A549 (cell line): ENCODE data around the gene ORMDL2. TPM values are rescaled to one million over a fixed set of nuclear protein-coding genes. Genes with fewer than 3 reads are reported as not detected.
"Not testable (repeated sequence)": the region's sequence is repeated elsewhere in the genome, so short reads cannot be mapped to it uniquely, and the experiment has no call there.

Experiments used
- ATAC-seq, 2 experiments: fragments of 200-7000 bp in 1 of 2; fragments of >200 bp in 1 of 2; cut with Nextera tagmentation in 1 of 2; cut with Tn5 transposase in 1 of 2; 3 replicates each; pipeline versions ENCODE4 v1.8.0 to v1.9.1; 2018 to 2020; ENCODE audit warnings: mild to moderate bottlenecking in 1 of 2, moderate library complexity in 1 of 2
- CTCF ChIA-PET: fragments of 300-600 bp; sonication (Branson Sonifier 250); formaldehyde crosslinking; extraction: SDS; loops from one replicate; lab custom pipeline; 2021; ENCODE audit warnings: antibody characterized with exemption, inconsistent platforms; lab: Yijun Ruan, JAX
- POLR2A ChIA-PET: fragments of 350-600 bp; formaldehyde crosslinking; extraction: SDS; loops from one replicate; lab custom pipeline; 2021; ENCODE audit warnings: antibody characterized with exemption, inconsistent platforms; lab: Yijun Ruan, JAX
- DNase-seq, 2 experiments: peaks; one replicate each; pipeline versions ENCODE4 v3.0.0 to v3.0.0-alpha.2; 2011 to 2016; ENCODE audit warnings: low read depth in 1 of 2, low spot score in 1 of 2
- FAIRE-seq: peaks from 2 replicates; lab custom pipeline; 2011; peaks lifted over from hg19 to GRCh38; lab: Jason Lieb, UNC
- H3K27ac ChIP-seq, 2 experiments: fragments of >200 bp; sonication (Bioruptor Twin); formaldehyde crosslinking; 3 replicates each; pipeline ENCODE4 v1.5.1; 2016 to 2017
- H3K4me1 ChIP-seq: fragments of >200 bp; sonication (Bioruptor Twin); formaldehyde crosslinking; 3 replicates; pipeline ENCODE4 v1.6.1; 2016
- H3K4me2 ChIP-seq: fragments of >200 bp; sonication (Bioruptor Twin); formaldehyde crosslinking; 3 replicates; pipeline ENCODE4 v1.6.1; 2016
- H3K4me3 ChIP-seq: fragments of >200 bp; sonication (Bioruptor Twin); formaldehyde crosslinking; 3 replicates; pipeline ENCODE4 v1.5.1; 2016
- H3K9me3 ChIP-seq: fragments of >200 bp; sonication (Bioruptor Twin); formaldehyde crosslinking; 3 replicates; pipeline ENCODE4 v1.6.1; 2016
- CEBPB ChIP-seq, 2 experiments: fragments of >200 bp in 1 of 2; sonication (Bioruptor Twin) in 1 of 2; formaldehyde crosslinking in 1 of 2; IDR thresholded peaks; 2 replicates each; pipeline ENCODE4 v1.6.1; 2012 to 2016
- ZC3H11A ChIP-seq: fragments of 450-650 bp; IDR thresholded peaks from 2 replicates; pipeline ENCODE4 v1.6.1; 2014; ENCODE audit warnings: antibody characterized with exemption, mild to moderate bottlenecking
- WGBS: methylation state at CpG from one replicate; pipeline ENCODE4 v1.1.6; 2017; ENCODE audit errors: missing lambda C conversion rate; 5-methylcytosine and 5-hydroxymethylcytosine counted together
- polyA plus RNA-seq, 4 experiments: library from polyadenylated mRNA; depleted of rRNA in 3 of 4; stranded (reverse); fragments of >200 nt; fragmentation: RNase III in 1 of 4; extraction: RNeasy Plus Mini Kit Qiagen cat#74134 plus additional on column Dnase treatment in 1 of 4; gene quantifications; 2 replicates in 3 of 4; 3 replicates in 1 of 4; pipeline ENCODE4 v1.2.3, GENCODE V29; 2011 to 2017

The ORMDL2 gene
- polyA plus RNA-seq, 2 of the 4 experiments (the other 2 are of a cell fraction) = 79.0 to 93.6 TPM

GRCh38 chr12:55866454-55867004 is 48.7 kb downstream of the ORMDL2 start:
- H3K4me1 ChIP-seq, ATAC-seq, H3K9me3 ChIP-seq, H3K4me3 ChIP-seq, H3K4me2 ChIP-seq, H3K27ac ChIP-seq, FAIRE-seq, POLR2A ChIA-PET, DNase-seq: not testable (repeated sequence)
- TF ChIP-seq CEBPB (IDR thresholded peaks at IDR 0.05) (peak; percentile 42 to 45; a peak in 2 of 4 replicates), ZC3H11A (peak; percentile 39)
- 90% methylated on average over 3 of the region's 3 CpGs for WGBS
- CTCF ChIA-PET = interaction anchor here (0.6 to 1.5 kb wide), 8 partner anchors 10 to 252 kb away, joined by 3 to 4 read pairs (median 3); partner anchors contain the start of gene ZC3H10

Other genes starting within 250 kb of the ORMDL2 start
- gene OR2AP1, start 245.6 kb upstream of the ORMDL2 start, polyA plus RNA-seq (2011; rRNA removed) = not detected in 2 replicates
- gene OR2AP1, start 245.6 kb upstream of the ORMDL2 start, polyA plus RNA-seq (2017; fragmentation: RNase III; extraction: RNeasy Plus Mini Kit Qiagen cat#74134 plus additional on column Dnase treatment) = not detected in 3 replicates
- gene OR10P1, start 181.1 kb upstream of the ORMDL2 start, polyA plus RNA-seq (2011; rRNA removed) = not detected in 2 replicates
- gene OR10P1, start 181.1 kb upstream of the ORMDL2 start, polyA plus RNA-seq (2017; fragmentation: RNase III; extraction: RNeasy Plus Mini Kit Qiagen cat#74134 plus additional on column Dnase treatment) = not detected in 3 replicates
- 1.1 and 1.4 TPM in 2 replicates for gene ITGA7, start 110.1 kb upstream of the ORMDL2 start, polyA plus RNA-seq (2011; rRNA removed)
- gene ITGA7, start 110.1 kb upstream of the ORMDL2 start, polyA plus RNA-seq (2017; fragmentation: RNase III; extraction: RNeasy Plus Mini Kit Qiagen cat#74134 plus additional on column Dnase treatment) = 1.7 to 2.0 TPM (median 1.9 TPM) in 3 replicates
- gene BLOC1S1, start 102.0 kb upstream of the ORMDL2 start, polyA plus RNA-seq (2011; rRNA removed) = 112 and 115 TPM in 2 replicates
- gene BLOC1S1, start 102.0 kb upstream of the ORMDL2 start, polyA plus RNA-seq (2017; fragmentation: RNase III; extraction: RNeasy Plus Mini Kit Qiagen cat#74134 plus additional on column Dnase treatment) = 129 to 138 TPM (median 134 TPM) in 3 replicates
- 8.1 and 9.1 TPM in 2 replicates for gene RDH5, start 97.6 kb upstream of the ORMDL2 start, polyA plus RNA-seq (2011; rRNA removed)
- gene RDH5, start 97.6 kb upstream of the ORMDL2 start, polyA plus RNA-seq (2017; fragmentation: RNase III; extraction: RNeasy Plus Mini Kit Qiagen cat#74134 plus additional on column Dnase treatment) = 3.4 to 5.4 TPM (median 4.1 TPM) in 3 replicates
- 512 and 724 TPM in 2 replicates for gene CD63, start 89.0 kb upstream of the ORMDL2 start, polyA plus RNA-seq (2011; rRNA removed)
- 493 to 547 TPM (median 530 TPM) in 3 replicates for gene CD63, start 89.0 kb upstream of the ORMDL2 start, polyA plus RNA-seq (2017; fragmentation: RNase III; extraction: RNeasy Plus Mini Kit Qiagen cat#74134 plus additional on column Dnase treatment)
- 1.2 and 1.4 TPM in 2 replicates for gene GDF11, start 74.9 kb upstream of the ORMDL2 start, polyA plus RNA-seq (2011; rRNA removed)
- 2.8 to 3.6 TPM (median 3.1 TPM) in 3 replicates for gene GDF11, start 74.9 kb upstream of the ORMDL2 start, polyA plus RNA-seq (2017; fragmentation: RNase III; extraction: RNeasy Plus Mini Kit Qiagen cat#74134 plus additional on column Dnase treatment)
- 164 and 198 TPM in 2 replicates for gene SARNP, start 317 bp upstream of the ORMDL2 start, polyA plus RNA-seq (2011; rRNA removed)
- gene SARNP, start 317 bp upstream of the ORMDL2 start, polyA plus RNA-seq (2017; fragmentation: RNase III; extraction: RNeasy Plus Mini Kit Qiagen cat#74134 plus additional on column Dnase treatment) = 116 to 126 TPM (median 123 TPM) in 3 replicates
- 11.9 and 23.6 TPM in 2 replicates for gene DNAJC14, start 11.5 kb downstream of the ORMDL2 start, polyA plus RNA-seq (2011; rRNA removed)
- 23.6 to 30.4 TPM (median 29.5 TPM) in 3 replicates for gene DNAJC14, start 11.5 kb downstream of the ORMDL2 start, polyA plus RNA-seq (2017; fragmentation: RNase III; extraction: RNeasy Plus Mini Kit Qiagen cat#74134 plus additional on column Dnase treatment)
- 0.06 and 0.09 TPM in 2 replicates for gene MMP19, start 24.9 kb downstream of the ORMDL2 start, polyA plus RNA-seq (2011; rRNA removed)
- 0.09 to 0.11 TPM (median 0.09 TPM) in 3 replicates for gene MMP19, start 24.9 kb downstream of the ORMDL2 start, polyA plus RNA-seq (2017; fragmentation: RNase III; extraction: RNeasy Plus Mini Kit Qiagen cat#74134 plus additional on column Dnase treatment)
- 39.2 and 49.5 TPM in 2 replicates for gene PYM1, start 109.9 kb downstream of the ORMDL2 start, polyA plus RNA-seq (2011; rRNA removed)
- gene PYM1, start 109.9 kb downstream of the ORMDL2 start, polyA plus RNA-seq (2017; fragmentation: RNase III; extraction: RNeasy Plus Mini Kit Qiagen cat#74134 plus additional on column Dnase treatment) = 27.0 to 30.6 TPM (median 30.4 TPM) in 3 replicates
- 24.7 and 26.1 TPM in 2 replicates for gene DGKA, start 113.1 kb downstream of the ORMDL2 start, polyA plus RNA-seq (2011; rRNA removed)
- 21.0 to 23.7 TPM (median 22.6 TPM) in 3 replicates for gene DGKA, start 113.1 kb downstream of the ORMDL2 start, polyA plus RNA-seq (2017; fragmentation: RNase III; extraction: RNeasy Plus Mini Kit Qiagen cat#74134 plus additional on column Dnase treatment)
- 2.2 and 2.3 TPM in 2 replicates for gene PMEL, start 148.0 kb downstream of the ORMDL2 start, polyA plus RNA-seq (2011; rRNA removed)
- gene PMEL, start 148.0 kb downstream of the ORMDL2 start, polyA plus RNA-seq (2017; fragmentation: RNase III; extraction: RNeasy Plus Mini Kit Qiagen cat#74134 plus additional on column Dnase treatment) = 0.71 to 1.4 TPM (median 1.0 TPM) in 3 replicates
- gene CDK2, start 148.8 kb downstream of the ORMDL2 start, polyA plus RNA-seq (2011; rRNA removed) = 51.0 and 86.3 TPM in 2 replicates
- 41.5 to 53.8 TPM (median 48.3 TPM) in 3 replicates for gene CDK2, start 148.8 kb downstream of the ORMDL2 start, polyA plus RNA-seq (2017; fragmentation: RNase III; extraction: RNeasy Plus Mini Kit Qiagen cat#74134 plus additional on column Dnase treatment)
- 90.4 and 93.7 TPM in 2 replicates for gene RAB5B, start 156.0 kb downstream of the ORMDL2 start, polyA plus RNA-seq (2011; rRNA removed)
- gene RAB5B, start 156.0 kb downstream of the ORMDL2 start, polyA plus RNA-seq (2017; fragmentation: RNase III; extraction: RNeasy Plus Mini Kit Qiagen cat#74134 plus additional on column Dnase treatment) = 27.7 to 37.2 TPM (median 36.3 TPM) in 3 replicates
- 15.6 and 22.2 TPM in 2 replicates for gene SUOX, start 179.2 kb downstream of the ORMDL2 start, polyA plus RNA-seq (2011; rRNA removed)
- 10.8 to 13.6 TPM (median 13.5 TPM) in 3 replicates for gene SUOX, start 179.2 kb downstream of the ORMDL2 start, polyA plus RNA-seq (2017; fragmentation: RNase III; extraction: RNeasy Plus Mini Kit Qiagen cat#74134 plus additional on column Dnase treatment)
- gene IKZF4, start 203.0 kb downstream of the ORMDL2 start, polyA plus RNA-seq (2011; rRNA removed) = 2.0 and 2.9 TPM in 2 replicates
- gene IKZF4, start 203.0 kb downstream of the ORMDL2 start, polyA plus RNA-seq (2017; fragmentation: RNase III; extraction: RNeasy Plus Mini Kit Qiagen cat#74134 plus additional on column Dnase treatment) = 1.5 to 2.4 TPM (median 2.0 TPM) in 3 replicates
- gene RPS26, start 223.9 kb downstream of the ORMDL2 start, polyA plus RNA-seq (2011; rRNA removed) = 513 and 524 TPM in 2 replicates
- 677 to 831 TPM (median 779 TPM) in 3 replicates for gene RPS26, start 223.9 kb downstream of the ORMDL2 start, polyA plus RNA-seq (2017; fragmentation: RNase III; extraction: RNeasy Plus Mini Kit Qiagen cat#74134 plus additional on column Dnase treatment)